Right renal cortex interstitium (tissue), 3 donors: ENCODE data around the gene EPHB3. TPM values are rescaled to one million over a fixed set of nuclear protein-coding genes. Genes with fewer than 3 reads are reported as not detected.
"Not testable (repeated sequence)": the region's sequence is repeated elsewhere in the genome, so short reads cannot be mapped to it uniquely, and the experiment has no call there.

Experiments used
- DNase-seq, 3 donors: peaks; one replicate each; pipeline ENCODE4 v3.0.0-alpha.2; 2013; ENCODE audit warnings: low read depth in 3 of 3, low spot score in 2 of 3
- polyA plus RNA-seq, 3 donors: library from polyadenylated mRNA; unstranded; fragments of 120-200 nt; gene quantifications; one replicate each; pipeline ENCODE4 v1.2.1, GENCODE V29; 2013; ENCODE audit not compliant: insufficient read length in 3 of 3

Gene EPHB3
- polyA plus RNA-seq, 3 donors = 25.8 to 29.2 (median 26.2) TPM

DNA sequence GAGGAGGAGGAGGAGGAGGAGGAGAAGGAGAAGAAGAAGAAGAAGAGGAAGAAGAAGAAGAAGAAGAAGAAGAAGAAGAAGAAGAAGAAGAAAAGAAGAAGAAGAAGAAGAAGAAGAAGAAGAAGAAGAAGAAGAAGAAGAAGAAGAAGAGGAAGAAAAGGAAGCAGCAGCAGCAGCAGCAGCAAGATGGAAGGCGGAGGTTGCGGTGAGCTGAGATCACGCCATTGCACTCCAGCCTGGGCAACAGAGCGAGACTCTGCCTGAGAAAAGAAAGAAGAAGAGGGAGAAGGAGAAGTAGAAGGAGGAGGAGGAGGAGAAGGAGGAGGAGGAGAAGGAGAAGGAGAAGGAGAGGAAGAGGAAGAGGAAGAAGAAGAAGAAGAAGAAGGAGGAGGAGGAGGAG is 55.7 kb downstream of the EPHB3 start:
- DNase-seq = not testable (repeated sequence)

DNA sequence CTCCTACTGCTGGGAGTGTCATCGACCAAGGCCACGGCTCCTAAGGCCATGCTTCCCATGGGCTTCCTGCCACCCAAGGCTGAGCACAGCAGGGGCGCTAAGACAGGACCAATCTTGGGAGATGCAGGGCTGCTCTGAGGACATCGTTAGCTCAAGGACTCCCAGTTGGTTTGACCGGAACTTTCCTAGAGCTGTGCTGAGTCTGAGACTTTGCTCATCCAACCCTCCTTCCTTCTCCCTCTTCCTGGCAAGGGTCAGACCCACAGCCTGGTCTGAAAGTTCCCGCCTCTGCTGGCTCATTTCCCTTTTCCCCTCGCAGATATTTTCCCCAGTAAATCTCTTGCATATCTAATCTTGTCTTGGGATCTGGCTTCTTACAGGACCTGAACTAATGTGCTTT is 57.2 kb downstream of the EPHB3 start:
- no peak for DNase-seq

DNA sequence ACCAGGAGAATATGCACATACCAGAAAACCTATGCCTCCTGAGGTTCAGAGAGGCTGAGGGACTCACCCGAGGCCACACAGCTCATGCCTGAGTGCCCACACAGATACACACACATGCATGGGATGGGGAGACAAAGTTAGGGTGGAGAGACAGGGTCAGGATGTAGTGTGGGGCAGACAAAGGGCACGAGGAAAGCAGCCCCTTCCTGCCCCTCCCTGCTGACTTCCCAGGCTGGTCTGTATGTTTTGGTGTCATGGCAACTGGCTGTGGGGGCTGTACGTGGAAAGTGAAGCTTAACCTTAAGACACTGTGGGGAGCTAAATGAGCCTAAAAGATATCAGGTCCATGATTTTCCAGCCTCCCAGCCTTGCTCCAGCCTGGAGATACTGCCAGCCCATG is 57.8 kb downstream of the EPHB3 start:
- no peak for DNase-seq

DNA sequence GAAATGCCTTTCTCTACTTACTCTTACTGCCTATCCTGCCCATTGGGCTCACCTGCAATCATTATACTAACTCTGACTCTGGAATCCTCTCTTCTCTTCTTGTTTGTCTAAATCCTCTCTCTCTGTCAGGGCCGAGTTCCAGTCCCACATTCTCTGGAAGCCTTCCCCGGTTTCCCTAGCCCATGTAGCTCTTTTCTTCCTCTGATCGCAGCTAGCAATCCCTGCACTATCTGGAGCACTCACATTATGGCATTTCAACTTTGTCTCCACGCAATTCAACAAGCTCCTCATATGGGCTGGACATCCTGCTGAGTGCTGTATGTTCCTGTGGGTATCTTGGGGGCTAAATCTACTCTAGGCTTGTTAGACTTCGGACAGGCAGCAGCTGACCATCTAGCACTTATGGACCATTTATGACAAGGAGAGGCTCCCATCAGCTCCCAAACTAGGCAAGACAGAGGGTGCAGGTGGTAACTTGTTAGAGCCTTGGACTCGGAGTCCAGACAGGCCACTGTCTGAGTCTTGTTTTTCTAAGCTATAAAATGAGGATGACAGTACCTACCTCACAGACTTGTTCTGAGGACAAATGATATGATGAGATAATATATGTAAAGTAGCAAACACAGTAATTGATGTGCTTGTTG is 58.3 kb downstream of the EPHB3 start:
- no peak for DNase-seq

DNA sequence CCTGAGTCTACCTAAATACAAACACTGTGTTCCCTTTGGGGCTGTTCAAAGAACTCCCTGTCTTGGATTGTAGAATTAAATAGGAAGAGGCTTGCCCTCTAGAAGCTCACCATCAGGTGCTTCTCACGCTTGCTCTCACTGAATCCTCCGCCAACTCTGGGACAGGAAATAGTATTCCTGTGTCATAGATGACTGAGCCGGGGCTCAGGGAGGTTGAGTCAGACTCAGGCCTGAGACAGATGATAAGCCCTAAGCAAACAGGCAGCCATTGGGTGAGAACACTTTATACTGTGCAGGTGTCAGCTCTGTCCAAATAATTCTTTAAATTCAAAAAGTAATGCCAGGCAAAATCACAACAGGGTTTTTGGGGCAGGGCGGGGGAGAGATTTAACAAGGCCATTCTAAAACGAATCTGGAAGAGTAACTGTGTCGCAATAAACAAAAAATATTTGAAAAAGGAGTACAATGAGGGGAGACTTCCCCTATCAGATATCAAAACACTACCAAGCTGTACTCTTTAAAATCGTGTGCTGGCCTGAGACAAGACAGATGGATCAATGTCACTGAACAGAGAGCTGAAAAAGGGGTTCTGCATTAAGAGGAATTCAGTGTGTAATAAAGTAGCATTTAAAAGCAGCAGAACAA is 59.0 kb downstream of the EPHB3 start:
- no peak for DNase-seq

DNA sequence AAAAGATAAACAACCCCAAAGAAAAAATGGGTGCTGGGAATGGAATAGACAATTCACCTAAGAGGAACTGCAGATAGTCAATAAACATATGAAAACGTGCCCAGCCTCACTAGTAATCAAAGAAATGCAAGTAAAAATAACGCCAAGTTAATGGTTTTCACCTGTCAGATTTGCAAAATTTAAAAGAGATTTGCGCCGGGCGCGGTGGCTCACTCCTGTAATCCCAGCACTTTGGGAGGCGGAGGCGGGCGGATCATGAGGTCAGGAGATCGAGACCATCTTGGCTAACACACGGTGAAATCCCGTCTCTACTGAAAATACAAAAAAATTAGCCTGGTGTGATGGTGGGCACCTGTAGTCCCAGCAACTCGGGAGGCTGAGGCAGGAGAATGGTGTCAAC is 60.6 kb downstream of the EPHB3 start:
- not testable (repeated sequence) for DNase-seq

DNA sequence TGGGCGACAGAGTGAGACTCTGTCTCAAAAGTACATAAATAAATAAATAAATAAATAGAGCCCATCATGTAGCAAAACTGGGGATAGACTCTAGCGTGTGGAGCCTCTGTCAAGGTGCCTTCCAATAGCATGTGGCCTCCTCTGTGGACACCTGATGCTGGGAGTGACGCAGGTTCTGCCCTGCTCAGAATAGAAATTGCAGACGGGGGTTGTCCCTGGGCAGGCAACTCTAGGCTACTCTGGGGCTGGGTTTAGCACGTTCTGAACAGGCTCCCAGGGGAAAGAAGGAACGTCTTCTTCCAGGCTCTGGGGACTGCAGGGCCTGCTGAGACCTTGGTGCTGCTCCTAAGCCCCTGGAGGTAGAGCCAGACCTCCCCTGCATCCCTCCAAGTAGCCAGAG is 65.3 kb downstream of the EPHB3 start:
- no peak for DNase-seq

DNA sequence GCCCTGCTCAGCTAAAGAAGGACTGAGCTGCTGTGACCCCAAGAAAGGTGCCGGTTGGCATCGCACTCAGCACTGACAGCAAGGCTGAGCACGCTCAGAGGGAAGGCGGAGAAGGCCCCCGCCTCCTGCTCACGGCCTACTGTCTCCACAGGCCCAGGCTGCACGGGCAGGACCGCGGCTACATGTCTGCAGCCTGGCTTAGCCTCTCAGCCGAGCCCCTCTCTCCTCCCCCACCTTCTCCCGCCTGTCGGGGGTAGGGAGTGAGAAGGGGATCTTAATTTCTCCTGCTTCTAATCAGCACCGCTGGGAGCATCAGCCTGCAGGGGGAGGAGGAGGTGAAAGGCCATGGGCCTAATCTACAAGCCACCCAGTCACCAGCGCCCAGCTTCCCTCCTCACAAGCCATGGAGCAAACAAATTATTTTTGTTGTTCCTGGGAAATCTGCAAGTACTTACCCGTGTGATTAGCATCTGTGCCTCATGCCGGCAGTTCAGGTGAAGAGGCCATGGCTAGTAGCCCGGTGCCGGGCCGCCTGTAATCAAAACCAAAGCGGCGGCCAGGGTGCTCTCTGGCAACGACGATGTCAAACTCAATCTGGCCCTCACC is 68.1 kb downstream of the EPHB3 start:
- DNase-seq = no peak

DNA sequence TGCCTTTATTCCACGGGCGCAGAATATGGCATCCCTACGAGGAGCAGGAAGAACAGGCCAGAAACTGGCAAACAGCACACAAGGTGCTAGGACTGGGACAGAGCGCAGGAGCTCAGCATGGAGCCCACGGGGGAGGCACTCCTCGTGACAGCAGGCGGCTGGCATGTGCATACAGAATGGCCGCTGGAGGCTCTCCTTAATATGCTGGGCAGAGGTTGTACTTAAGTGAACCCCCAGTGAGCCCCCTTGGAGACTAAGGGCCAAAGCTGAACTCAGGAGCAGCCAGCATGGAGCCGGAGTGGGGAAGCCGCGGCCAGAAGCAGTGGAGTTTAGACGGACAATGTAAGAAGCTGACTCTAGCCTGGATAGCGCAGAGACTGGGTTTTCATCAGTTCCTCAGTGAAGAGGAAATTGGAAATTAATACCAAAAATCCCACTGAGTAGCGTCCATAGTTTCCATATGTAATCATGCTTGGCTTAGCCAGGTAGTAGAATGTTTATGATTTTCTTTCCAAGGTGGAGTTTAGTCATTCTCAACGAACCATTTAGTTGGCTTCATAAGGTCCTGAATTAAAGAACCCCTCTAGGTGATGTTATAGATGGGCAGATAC is 69.4 kb downstream of the EPHB3 start:
- no peak for DNase-seq

DNA sequence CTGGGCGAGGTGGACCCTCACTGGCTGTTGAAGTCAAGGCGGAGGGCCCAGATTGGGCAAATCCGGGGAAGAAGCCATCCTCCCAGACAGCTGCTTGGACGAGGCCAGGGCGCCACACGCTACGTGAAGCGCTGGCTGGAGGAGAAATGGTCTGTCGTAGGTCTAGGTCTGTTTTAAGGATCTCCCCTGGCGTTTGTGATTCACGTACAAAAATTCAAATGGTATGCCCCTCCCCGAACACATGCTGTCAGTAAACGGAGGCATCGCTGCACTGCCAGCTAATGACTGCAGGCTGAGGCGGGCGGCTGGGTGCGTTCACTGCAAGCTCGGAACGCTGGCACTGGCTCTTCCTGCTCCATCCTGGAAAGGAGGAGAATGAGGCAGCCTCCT is 69.9 kb downstream of the EPHB3 start:
- DNase-seq = no peak

Other genes starting within 250 kb of the EPHB3 start
- 100 to 1,000 TPM; 167 to 181 (median 171) TPM for gene EIF4G1, start 247.2 kb upstream of the EPHB3 start, polyA plus RNA-seq
- gene FAM131A, start 224.2 kb upstream of the EPHB3 start, polyA plus RNA-seq = 1 to 10 TPM; 7.7 to 9.8 (median 8.7) TPM
- 1 to 10 TPM; 7.7 to 9.9 (median 8.1) TPM for gene CLCN2, start 200.2 kb upstream of the EPHB3 start, polyA plus RNA-seq
- 10 to 100 TPM; 87.1 to 91.3 (median 90.0) TPM for gene POLR2H, start 200.1 kb upstream of the EPHB3 start, polyA plus RNA-seq
- 1 to 10 TPM; 2.0 to 3.1 (median 2.4) TPM for gene THPO, start 183.6 kb upstream of the EPHB3 start, polyA plus RNA-seq
- gene CHRD, start 181.7 kb upstream of the EPHB3 start, polyA plus RNA-seq = 1 to 10 TPM; 8.2 to 9.9 (median 8.9) TPM
- gene MAGEF1, start 150.3 kb downstream of the EPHB3 start, polyA plus RNA-seq = 10 to 100 TPM; 87.1 to 95.8 (median 92.4) TPM